ENCODE measurements around the gene RFX6. TPM values are rescaled to one million over a fixed set of nuclear protein-coding genes. Genes with fewer than 3 reads are reported as not detected.

Gene RFX6
- total RNA-seq, 1 experiment from 2014 or later, result not detected

DNA sequence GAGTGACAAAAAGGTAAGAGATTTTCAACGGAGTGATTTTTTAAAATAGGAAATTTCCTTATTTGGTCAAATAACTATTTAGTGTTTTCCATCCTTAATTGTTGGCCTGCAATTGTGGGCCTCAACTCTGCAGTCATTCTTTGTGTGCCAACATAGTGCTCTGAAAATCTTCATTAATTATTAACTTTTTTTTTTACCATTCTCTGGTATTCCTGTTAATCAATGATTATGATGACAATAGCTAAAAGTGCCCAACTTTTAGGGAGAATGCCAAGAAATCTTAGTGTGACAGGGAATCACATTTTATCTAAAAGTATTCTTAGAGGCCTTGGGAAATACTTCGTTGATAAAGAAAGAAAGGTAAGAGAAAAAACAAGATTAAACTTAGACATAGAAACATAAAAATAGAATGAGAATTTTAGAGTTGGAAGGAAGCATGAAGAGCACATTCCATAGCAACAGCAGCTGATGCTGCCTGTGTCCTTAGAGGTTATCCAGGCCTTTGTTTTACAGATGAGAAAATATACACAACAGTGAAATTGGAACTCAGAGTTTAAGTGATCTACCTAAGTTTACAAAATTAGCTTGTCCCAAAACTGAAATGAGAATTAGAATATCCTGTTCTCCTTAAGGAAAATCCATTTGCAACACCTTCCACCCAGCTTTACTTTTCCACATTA, 49.3 kb upstream of the RFX6 start:
- TF ChIP-seq, protein P1, sequence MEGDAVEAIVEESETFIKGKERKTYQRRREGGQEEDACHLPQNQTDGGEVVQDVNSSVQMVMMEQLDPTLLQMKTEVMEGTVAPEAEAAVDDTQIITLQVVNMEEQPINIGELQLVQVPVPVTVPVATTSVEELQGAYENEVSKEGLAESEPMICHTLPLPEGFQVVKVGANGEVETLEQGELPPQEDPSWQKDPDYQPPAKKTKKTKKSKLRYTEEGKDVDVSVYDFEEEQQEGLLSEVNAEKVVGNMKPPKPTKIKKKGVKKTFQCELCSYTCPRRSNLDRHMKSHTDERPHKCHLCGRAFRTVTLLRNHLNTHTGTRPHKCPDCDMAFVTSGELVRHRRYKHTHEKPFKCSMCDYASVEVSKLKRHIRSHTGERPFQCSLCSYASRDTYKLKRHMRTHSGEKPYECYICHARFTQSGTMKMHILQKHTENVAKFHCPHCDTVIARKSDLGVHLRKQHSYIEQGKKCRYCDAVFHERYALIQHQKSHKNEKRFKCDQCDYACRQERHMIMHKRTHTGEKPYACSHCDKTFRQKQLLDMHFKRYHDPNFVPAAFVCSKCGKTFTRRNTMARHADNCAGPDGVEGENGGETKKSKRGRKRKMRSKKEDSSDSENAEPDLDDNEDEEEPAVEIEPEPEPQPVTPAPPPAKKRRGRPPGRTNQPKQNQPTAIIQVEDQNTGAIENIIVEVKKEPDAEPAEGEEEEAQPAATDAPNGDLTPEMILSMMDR (conservative IDR thresholded peaks at IDR 0.05), result no peak
- H2AFZ ChIP-seq (ENCODE audit: low read length), result no peak overlapping the region
- H3K23ac ChIP-seq (ENCODE audit: insufficient read length, low read depth, low read length), result no peak overlapping the region
- no peaks in the 10 kb centered on the region for H3K79me1 ChIP-seq (ENCODE audit: insufficient read depth, low read depth, low read length, poor library complexity, severe bottlenecking)
- H4K20me1 ChIP-seq (ENCODE audit: control insufficient read depth, insufficient read depth, insufficient read length), result no peaks in the 10 kb centered on the region
- no CpG with 5 or more reads among the region's 2 CpGs for WGBS (ENCODE audit: extremely low coverage, insufficient read length, low lambda C conversion rate)
- no peaks in the 10 kb centered on the region for H3K23me2 ChIP-seq (ENCODE audit: insufficient read length, low read depth, low read length, poor library complexity, severe bottlenecking)
- no peak overlapping the region for H2BK120ac ChIP-seq (ENCODE audit: low read depth, low read length, poor library complexity, severe bottlenecking)
- H4K91ac ChIP-seq (ENCODE audit: insufficient read length, low read depth, low read length), result no peak overlapping the region
- no peak overlapping the region for H3K56ac ChIP-seq (ENCODE audit: insufficient read length, low read depth, low read length)
- Mint-ChIP-seq H3K27me3 (ENCODE audit: low read depth) (no peaks in the 10 kb centered on the region; the same call in 1 of the 2 replicates), H3K4me3 (peak overlapping the region in 1 of 2 experiments; percentile 31; a peak in 1 of 5 replicates), H3K9me3 (peaks cover 12 to 19% of the 10 kb centered on the region in 2 experiments), H3K4me1 (peaks cover 13% of the 10 kb centered on the region in 2 experiments), H3K36me3 (ENCODE audit: insufficient read depth in 1 of 3, low read depth in 3 of 3) (peaks cover 6 to 15% (median 6%) of the 10 kb centered on the region in 3 experiments; a peak in 5 of 7 replicates), H3K27ac (peak overlapping the region; percentile 65 to 81 (median 80))
- no peak overlapping the region for H4K8ac ChIP-seq (replicated peaks; ENCODE audit: insufficient read length, low read depth, low read length)
- no peak overlapping the region for H3K14ac ChIP-seq (ENCODE audit: insufficient read depth, low read length)
- no peak overlapping the region for H2BK5ac ChIP-seq (ENCODE audit: insufficient read length, low read length)
- H2AK5ac ChIP-seq (ENCODE audit: insufficient read length, low read length), result no peak overlapping the region
- no peak overlapping the region for H3K4ac ChIP-seq (ENCODE audit: low read depth, low read length)
- DNase-seq, result no peak
- no peak overlapping the region for H3K18ac ChIP-seq (ENCODE audit: insufficient read length, low read depth, low read length)
- peak overlapping the region; percentile 26 for H3K27ac ChIP-seq (ENCODE audit: insufficient read length, low read depth, low read length)
- H2BK20ac ChIP-seq (ENCODE audit: low read depth, low read length, poor library complexity, severe bottlenecking), result no peak overlapping the region
- H2BK15ac ChIP-seq (ENCODE audit: low read depth, low read length), result no peak overlapping the region
- no peaks in the 10 kb centered on the region for H3K4me1 ChIP-seq (ENCODE audit: insufficient read depth, low read length)
- H3K79me2 ChIP-seq (ENCODE audit: insufficient read depth, low read length), result no peaks in the 10 kb centered on the region
- no peak overlapping the region for H3K9ac ChIP-seq (ENCODE audit: extremely low read depth, insufficient read length, low read length)
- H4K5ac ChIP-seq (ENCODE audit: insufficient read length, low read depth, low read length), result no peak overlapping the region
- H3K27me3 ChIP-seq (ENCODE audit: insufficient read depth, low read length), result no peaks in the 10 kb centered on the region
- no peaks in the 10 kb centered on the region for H3K9me3 ChIP-seq (ENCODE audit: control insufficient read depth, low read depth, low read length)
- H2BK12ac ChIP-seq (ENCODE audit: insufficient read length, low read depth, low read length), result no peak overlapping the region
- peak overlapping the region; percentile 16 for H3K4me2 ChIP-seq (ENCODE audit: insufficient read depth, insufficient read length, low read length)
- H3T11ph ChIP-seq (ENCODE audit: low read length), result no peak overlapping the region

Measured in H9 (cell line).